Activated CD8-positive, alpha-beta T cell treated with anti-CD3 and anti-CD28 coated beads for 36 hours (primary cell): ENCODE data around the gene EGFR. TPM values are rescaled to one million over a fixed set of nuclear protein-coding genes. Genes with fewer than 3 reads are reported as not detected.

ENCODE experiments used
- ATAC-seq: fragments of 200-7000 bp; cut with Tn5 transposase; one replicate; pipeline ENCODE4 v1.10.0; 2021; ENCODE audit warnings: mild to moderate bottlenecking, moderate library complexity
- CTCF ChIA-PET: fragments of 350-600 bp; sonication (Branson Sonifier 250); formaldehyde crosslinking; loops from one replicate; lab custom pipeline; 2021; ENCODE audit warnings: antibody characterized with exemption; lab: Charles Lee
- POLR2A ChIA-PET: fragments of 350-600 bp; sonication (Branson Sonifier 250); formaldehyde crosslinking; loops from one replicate; lab custom pipeline; 2021; ENCODE audit warnings: antibody characterized with exemption; lab: Charles Lee
- DNase-seq: peaks from one replicate; pipeline ENCODE4 v3.0.0-alpha.2; 2020
- H3K27ac Mint-ChIP-seq: one replicate; pipeline ENCODE4 v1.8.0; 2021; ENCODE audit warnings: mild to moderate bottlenecking, mixed read lengths
- H3K27me3 Mint-ChIP-seq: one replicate; pipeline ENCODE4 v1.8.0; 2021; ENCODE audit warnings: mixed read lengths
- H3K36me3 Mint-ChIP-seq: one replicate; pipeline ENCODE4 v1.8.0; 2021; ENCODE audit warnings: low read depth, mixed read lengths
- H3K4me1 Mint-ChIP-seq: one replicate; pipeline ENCODE4 v1.8.0; 2021; ENCODE audit warnings: low read depth, mixed read lengths
- H3K4me3 Mint-ChIP-seq: one replicate; pipeline ENCODE4 v1.8.0; 2021; ENCODE audit warnings: mild to moderate bottlenecking, moderate library complexity, mixed read lengths
- H3K9me3 Mint-ChIP-seq: one replicate; pipeline ENCODE4 v1.8.0; 2021; ENCODE audit warnings: mixed read lengths
- intact Hi-C: fragments of 100-400 bp; cut with micrococcal nuclease; formaldehyde crosslinking; loops from one replicate; pipeline ENCODE4 v1.10.0; 2022
- total RNA-seq, 2 experiments: library from RNA; stranded (reverse); gene quantifications; one replicate each; pipeline ENCODE4 v1.2.3, GENCODE V29; 2021
- TF ChIP-seq, protein P1 (sequence below): fragments of 200-600 bp; IDR thresholded peaks from one replicate; pipeline ENCODE4 v1.8.0; 2022; ENCODE audit warnings: antibody characterized with exemption, mild to moderate bottlenecking

The EGFR gene
- total RNA-seq, 2 experiments from 2014 or later, result not detected

- Mint-ChIP-seq H3K36me3 (no peaks in the 10 kb centered on the region), H3K9me3 (no peaks in the 10 kb centered on the region), H3K27ac (no peak overlapping the region), H3K27me3 (peaks cover 44% of the 10 kb centered on the region), H3K4me3 (peak overlapping the region; percentile 45), H3K4me1 (peaks cover 3% of the 10 kb centered on the region)
- ChIA-PET CTCF (interaction anchor here (0.7 to 5.6 kb wide), 46 partner anchors 9 to 505 kb away, joined by 3 to 135 read pairs (median 5); partner anchors contain the start of gene SEC61G), POLR2A (interaction anchor here (1.0 kb wide), 1 partner anchor 495 kb away, joined by 3 read pairs; the partner anchor contains the start of gene SEC61G)
- TF ChIP-seq, protein P1, sequence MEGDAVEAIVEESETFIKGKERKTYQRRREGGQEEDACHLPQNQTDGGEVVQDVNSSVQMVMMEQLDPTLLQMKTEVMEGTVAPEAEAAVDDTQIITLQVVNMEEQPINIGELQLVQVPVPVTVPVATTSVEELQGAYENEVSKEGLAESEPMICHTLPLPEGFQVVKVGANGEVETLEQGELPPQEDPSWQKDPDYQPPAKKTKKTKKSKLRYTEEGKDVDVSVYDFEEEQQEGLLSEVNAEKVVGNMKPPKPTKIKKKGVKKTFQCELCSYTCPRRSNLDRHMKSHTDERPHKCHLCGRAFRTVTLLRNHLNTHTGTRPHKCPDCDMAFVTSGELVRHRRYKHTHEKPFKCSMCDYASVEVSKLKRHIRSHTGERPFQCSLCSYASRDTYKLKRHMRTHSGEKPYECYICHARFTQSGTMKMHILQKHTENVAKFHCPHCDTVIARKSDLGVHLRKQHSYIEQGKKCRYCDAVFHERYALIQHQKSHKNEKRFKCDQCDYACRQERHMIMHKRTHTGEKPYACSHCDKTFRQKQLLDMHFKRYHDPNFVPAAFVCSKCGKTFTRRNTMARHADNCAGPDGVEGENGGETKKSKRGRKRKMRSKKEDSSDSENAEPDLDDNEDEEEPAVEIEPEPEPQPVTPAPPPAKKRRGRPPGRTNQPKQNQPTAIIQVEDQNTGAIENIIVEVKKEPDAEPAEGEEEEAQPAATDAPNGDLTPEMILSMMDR, result no peak
- DNase-seq (no peak), ATAC-seq (no peak)
- intact Hi-C loops, result no loop called here
Observed at GRCh38 chr7:55254242-55254595, 235.4 kb downstream of the EGFR start.

- peak; percentile 70 for ATAC-seq
- Mint-ChIP-seq H3K9me3 (no peaks in the 10 kb centered on the region), H3K27me3 (peaks cover 44% of the 10 kb centered on the region), H3K4me1 (peaks cover 3% of the 10 kb centered on the region), H3K27ac (no peak overlapping the region), H3K36me3 (no peaks in the 10 kb centered on the region), H3K4me3 (peak overlapping the region; percentile 74)
- TF ChIP-seq, protein P1, result peak; percentile 89
- ChIA-PET POLR2A (interaction anchor here (0.6 to 1.4 kb wide), 4 partner anchors 111 to 496 kb away, joined by 3 to 4 read pairs (median 4); partner anchors contain the start of gene SEC61G), CTCF (interaction anchor here (0.6 to 5.6 kb wide), 91 partner anchors 10 to 706 kb away, joined by 3 to 135 read pairs (median 4); partner anchors contain the start of genes EGFR and SEC61G)
- intact Hi-C loops, result loop anchor here (5.0 kb wide), 2 partner anchors 468 to 483 kb away; no protein-coding TSS in a partner anchor
- DNase-seq, result peak; percentile 74
Observed at GRCh38 chr7:55254596-55255495, 236.0 kb downstream of the EGFR start.

GRCh38 chr7:55255496-55256445 is 237.0 kb downstream of the EGFR start:
- TF ChIP-seq, protein P1, result no peak
- H3K4me3 Mint-ChIP-seq, result peak overlapping the region; percentile 74
- DNase-seq (peak; percentile 79), ATAC-seq (peak; percentile 93)
- no peaks in the 10 kb centered on the region for H3K36me3 Mint-ChIP-seq
- peaks cover 39% of the 10 kb centered on the region for H3K27me3 Mint-ChIP-seq
- H3K4me1 Mint-ChIP-seq, result peaks cover 3% of the 10 kb centered on the region
- intact Hi-C loops, result loop anchor here (5.0 kb wide), 2 partner anchors 468 to 483 kb away; no protein-coding TSS in a partner anchor
- peak overlapping the region; percentile 28 for H3K27ac Mint-ChIP-seq
- ChIA-PET CTCF (interaction anchor here (0.6 to 5.6 kb wide), 81 partner anchors 10 to 981 kb away, joined by 3 to 135 read pairs (median 5); partner anchors contain the start of genes EGFR and SEC61G), POLR2A (interaction anchor here (0.6 to 1.4 kb wide), 3 partner anchors 110 to 497 kb away, joined by 3 to 4 read pairs (median 4); partner anchors contain the start of gene SEC61G)
- H3K9me3 Mint-ChIP-seq, result no peaks in the 10 kb centered on the region

DNA sequence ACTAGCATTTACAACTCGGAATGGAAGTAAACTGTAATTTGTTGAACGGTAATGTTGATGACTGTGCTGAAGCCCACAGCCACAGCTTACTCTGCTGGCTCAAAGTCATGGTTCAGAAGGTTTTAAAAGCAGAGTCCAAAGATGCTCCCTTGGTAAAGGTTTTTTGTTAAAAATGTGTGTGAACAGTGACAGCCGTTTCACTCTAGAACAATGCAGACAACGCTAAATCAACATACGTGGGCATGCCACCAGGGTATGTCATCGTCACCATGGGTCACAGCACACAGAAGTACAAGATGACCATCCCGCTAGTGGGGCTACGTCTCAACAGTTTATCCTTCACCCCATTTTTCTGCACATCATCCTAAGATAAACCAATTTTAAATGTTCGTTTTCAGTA is 239.8 kb downstream of the EGFR start:
- CTCF ChIA-PET, result interaction anchor here (1.0 kb wide), 1 partner anchor 12 kb away, joined by 3 read pairs; no protein-coding TSS in a partner anchor
- H3K27me3 Mint-ChIP-seq, result peaks cover 30% of the 10 kb centered on the region
- intact Hi-C loops, result loop anchor here (5.0 kb wide), 2 partner anchors 471 to 486 kb away; no protein-coding TSS in a partner anchor

More for the DNA sequence above, 239.8 kb downstream of the EGFR start:
- Mint-ChIP-seq H3K9me3 (no peaks in the 10 kb centered on the region), H3K27ac (no peak overlapping the region), H3K4me3 (no peak overlapping the region), H3K4me1 (peaks cover 3% of the 10 kb centered on the region), H3K36me3 (no peaks in the 10 kb centered on the region)
- TF ChIP-seq, protein P1, result no peak
- POLR2A ChIA-PET, result no interaction called here
- DNase-seq (no peak), ATAC-seq (no peak)
